Measurements from ENCODE around the gene ABTB2. TPM values are rescaled to one million over a fixed set of nuclear protein-coding genes. Genes with fewer than 3 reads are reported as not detected.

Gene ABTB2
- total RNA-seq, 1 experiment from 2014 or later, result not detected

DNA sequence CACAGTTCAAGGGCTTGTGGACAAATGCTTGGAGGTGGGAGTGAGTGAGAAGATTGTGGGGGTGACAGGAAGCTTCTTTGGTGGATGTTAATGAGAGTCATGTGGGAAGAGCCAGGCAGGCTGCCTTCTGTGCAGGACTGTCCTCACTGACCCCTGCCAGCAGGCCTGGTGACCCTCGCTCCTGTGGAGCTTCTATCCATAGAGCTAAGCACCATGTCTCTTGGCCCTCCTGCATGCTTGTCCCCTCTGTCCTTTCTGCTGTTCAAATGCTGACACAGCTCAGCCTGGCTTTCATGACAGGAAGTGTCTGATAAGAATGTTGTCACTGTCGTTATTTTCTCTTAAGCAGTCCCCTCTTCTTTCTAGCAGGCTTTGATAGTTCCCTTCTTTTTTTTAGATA is 214.8 kb downstream of the ABTB2 start:
- Histone ChIP-seq H3K4me1 (ENCODE audit: low read length) (no peaks in the 10 kb centered on the region), H3K9ac (ENCODE audit: low read length) (no peak overlapping the region), H3K27me3 (ENCODE audit: low read length) (no peaks in the 10 kb centered on the region), H3K9me2 (replicated peaks; ENCODE audit: insufficient read depth, low read length) (no peaks in the 10 kb centered on the region), H3K27ac (ENCODE audit: low read length) (no peak overlapping the region), H3K36me3 (ENCODE audit: insufficient read depth, low read length) (peaks cover 77% of the 10 kb centered on the region), H3K79me2 (ENCODE audit: low read length) (0 out of 2 replicates have a peak, but pooled peaks cover under 1% of the 10 kb centered on the region), H3K9me3 (ENCODE audit: low read length) (no peaks in the 10 kb centered on the region), H3K4me3 (ENCODE audit: low read length) (no peak overlapping the region), H3K4me2 (ENCODE audit: low read depth, low read length, poor library complexity, severe bottlenecking) (no peak overlapping the region), H2AFZ (ENCODE audit: low read length) (no peak overlapping the region), H4K20me1 (ENCODE audit: insufficient read depth, low read depth, low read length) (0 out of 2 replicates have a peak, but pooled peaks cover 10% of the 10 kb centered on the region)
- no peak for DNase-seq

- no peak overlapping the region for H3K4me3 ChIP-seq (ENCODE audit: low read length)
- H2AFZ ChIP-seq (ENCODE audit: low read length), result no peak overlapping the region
- no peaks in the 10 kb centered on the region for H3K9me3 ChIP-seq (ENCODE audit: low read length)
- no peak overlapping the region for H3K27ac ChIP-seq (ENCODE audit: low read length)
- no peak overlapping the region for H3K9ac ChIP-seq (ENCODE audit: low read length)
- no peak for DNase-seq
- 0 out of 2 replicates have a peak, but pooled peaks cover 10% of the 10 kb centered on the region for H4K20me1 ChIP-seq (ENCODE audit: insufficient read depth, low read depth, low read length)
- no peaks in the 10 kb centered on the region for H3K9me2 ChIP-seq (replicated peaks; ENCODE audit: insufficient read depth, low read length)
- H3K79me2 ChIP-seq (ENCODE audit: low read length), result peaks cover 6% of the 10 kb centered on the region; the same call in 1 of the 2 replicates
- H3K4me1 ChIP-seq (ENCODE audit: low read length), result no peaks in the 10 kb centered on the region
- H3K27me3 ChIP-seq (ENCODE audit: low read length), result no peaks in the 10 kb centered on the region
- peaks cover 67% of the 10 kb centered on the region for H3K36me3 ChIP-seq (ENCODE audit: insufficient read depth, low read length)
- H3K4me2 ChIP-seq (ENCODE audit: low read depth, low read length, poor library complexity, severe bottlenecking), result no peak overlapping the region
Measured at GRCh38 chr11:34140149-34140548, 217.7 kb downstream of the ABTB2 start.

GRCh38 chr11:34139346-34139745 is 218.5 kb downstream of the ABTB2 start:
- H3K36me3 ChIP-seq (ENCODE audit: insufficient read depth, low read length), result peaks cover 62% of the 10 kb centered on the region
- no peaks in the 10 kb centered on the region for H3K4me1 ChIP-seq (ENCODE audit: low read length)
- no peak overlapping the region for H3K4me3 ChIP-seq (ENCODE audit: low read length)
- H4K20me1 ChIP-seq (ENCODE audit: insufficient read depth, low read depth, low read length), result 0 out of 2 replicates have a peak, but pooled peaks cover 10% of the 10 kb centered on the region
- no peaks in the 10 kb centered on the region for H3K27me3 ChIP-seq (ENCODE audit: low read length)
- no peak overlapping the region for H2AFZ ChIP-seq (ENCODE audit: low read length)
- no peaks in the 10 kb centered on the region for H3K9me3 ChIP-seq (ENCODE audit: low read length)
- DNase-seq, result no peak
- H3K4me2 ChIP-seq (ENCODE audit: low read depth, low read length, poor library complexity, severe bottlenecking), result no peak overlapping the region
- H3K79me2 ChIP-seq (ENCODE audit: low read length), result peaks cover 6% of the 10 kb centered on the region; the same call in 1 of the 2 replicates
- H3K9me2 ChIP-seq (replicated peaks; ENCODE audit: insufficient read depth, low read length), result no peaks in the 10 kb centered on the region
- no peak overlapping the region for H3K9ac ChIP-seq (ENCODE audit: low read length)
- no peak overlapping the region for H3K27ac ChIP-seq (ENCODE audit: low read length)

- Histone ChIP-seq H2AFZ (ENCODE audit: low read length) (no peak overlapping the region), H4K20me1 (ENCODE audit: insufficient read depth, low read depth, low read length) (0 out of 2 replicates have a peak, but pooled peaks cover 10% of the 10 kb centered on the region), H3K4me3 (ENCODE audit: low read length) (no peak overlapping the region), H3K9me2 (replicated peaks; ENCODE audit: insufficient read depth, low read length) (no peaks in the 10 kb centered on the region), H3K4me1 (ENCODE audit: low read length) (peaks cover 6% of the 10 kb centered on the region), H3K27me3 (ENCODE audit: low read length) (no peaks in the 10 kb centered on the region), H3K9ac (ENCODE audit: low read length) (no peak overlapping the region), H3K27ac (ENCODE audit: low read length) (no peak overlapping the region), H3K9me3 (ENCODE audit: low read length) (no peaks in the 10 kb centered on the region), H3K79me2 (ENCODE audit: low read length) (peaks cover 6% of the 10 kb centered on the region; the same call in 1 of the 2 replicates), H3K4me2 (ENCODE audit: low read depth, low read length, poor library complexity, severe bottlenecking) (no peak overlapping the region), H3K36me3 (ENCODE audit: insufficient read depth, low read length) (peaks cover 49% of the 10 kb centered on the region)
- DNase-seq, result no peak
Measured at GRCh38 chr11:34136420-34136819, 221.4 kb downstream of the ABTB2 start.

GRCh38 chr11:34135439-34135838 is 222.4 kb downstream of the ABTB2 start:
- H3K27me3 ChIP-seq (ENCODE audit: low read length), result no peaks in the 10 kb centered on the region

DNA sequence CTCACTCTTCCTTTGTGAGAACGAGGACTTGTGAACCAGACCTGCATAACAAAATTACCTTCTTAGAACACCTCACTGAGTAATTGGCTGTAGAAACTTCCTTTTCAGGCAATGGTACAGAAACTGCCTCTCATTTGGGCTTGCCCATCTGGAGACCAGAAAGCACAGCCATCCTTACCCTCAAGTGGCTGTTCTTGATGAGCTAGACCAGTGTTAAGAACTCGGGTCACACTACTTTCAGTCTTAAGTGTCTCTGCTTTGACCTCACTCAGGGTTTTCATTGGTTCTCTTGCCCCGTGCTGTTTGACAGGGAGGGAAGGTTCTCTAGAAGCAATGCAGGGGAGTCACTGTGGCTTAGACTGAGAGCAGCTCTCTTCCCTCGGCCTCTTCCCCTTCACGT is 223.0 kb downstream of the ABTB2 start:
- H3K4me3 ChIP-seq (ENCODE audit: low read length), result no peak overlapping the region
- H3K4me1 ChIP-seq (ENCODE audit: low read length), result peaks cover 10% of the 10 kb centered on the region
- H3K4me2 ChIP-seq (ENCODE audit: low read depth, low read length, poor library complexity, severe bottlenecking), result no peak overlapping the region
- H2AFZ ChIP-seq (ENCODE audit: low read length), result no peak overlapping the region
- H3K27me3 ChIP-seq (ENCODE audit: low read length), result no peaks in the 10 kb centered on the region
- peaks cover 12% of the 10 kb centered on the region; the same call in 1 of the 2 replicates for H3K79me2 ChIP-seq (ENCODE audit: low read length)
- no peaks in the 10 kb centered on the region for H3K9me2 ChIP-seq (replicated peaks; ENCODE audit: insufficient read depth, low read length)
- H3K27ac ChIP-seq (ENCODE audit: low read length), result no peak overlapping the region
- no peak for DNase-seq
- H3K9me3 ChIP-seq (ENCODE audit: low read length), result no peaks in the 10 kb centered on the region
- 0 out of 2 replicates have a peak, but pooled peaks cover 6% of the 10 kb centered on the region for H4K20me1 ChIP-seq (ENCODE audit: insufficient read depth, low read depth, low read length)
- no peak overlapping the region for H3K9ac ChIP-seq (ENCODE audit: low read length)
- H3K36me3 ChIP-seq (ENCODE audit: insufficient read depth, low read length), result peaks cover 52% of the 10 kb centered on the region

More at GRCh38 chr11:34135439-34135838, 222.4 kb downstream of the ABTB2 start:
- H3K27ac ChIP-seq (ENCODE audit: low read length), result no peak overlapping the region
- no peak for DNase-seq
- H3K36me3 ChIP-seq (ENCODE audit: insufficient read depth, low read length), result peaks cover 49% of the 10 kb centered on the region
- no peaks in the 10 kb centered on the region for H3K9me2 ChIP-seq (replicated peaks; ENCODE audit: insufficient read depth, low read length)
- H2AFZ ChIP-seq (ENCODE audit: low read length), result no peak overlapping the region
- 0 out of 2 replicates have a peak, but pooled peaks cover 9% of the 10 kb centered on the region for H4K20me1 ChIP-seq (ENCODE audit: insufficient read depth, low read depth, low read length)
- H3K79me2 ChIP-seq (ENCODE audit: low read length), result peaks cover 12% of the 10 kb centered on the region; the same call in 1 of the 2 replicates
- no peak overlapping the region for H3K4me3 ChIP-seq (ENCODE audit: low read length)
- H3K4me2 ChIP-seq (ENCODE audit: low read depth, low read length, poor library complexity, severe bottlenecking), result no peak overlapping the region
- no peak overlapping the region for H3K9ac ChIP-seq (ENCODE audit: low read length)
- H3K4me1 ChIP-seq (ENCODE audit: low read length), result peaks cover 10% of the 10 kb centered on the region
- no peaks in the 10 kb centered on the region for H3K9me3 ChIP-seq (ENCODE audit: low read length)

- Histone ChIP-seq H3K9ac (ENCODE audit: low read length) (no peak overlapping the region), H3K36me3 (ENCODE audit: insufficient read depth, low read length) (peaks cover 61% of the 10 kb centered on the region), H3K27ac (ENCODE audit: low read length) (no peak overlapping the region), H3K27me3 (ENCODE audit: low read length) (no peaks in the 10 kb centered on the region), H3K4me3 (ENCODE audit: low read length) (no peak overlapping the region), H3K9me3 (ENCODE audit: low read length) (no peaks in the 10 kb centered on the region), H3K79me2 (ENCODE audit: low read length) (peaks cover 16% of the 10 kb centered on the region), H3K4me2 (ENCODE audit: low read depth, low read length, poor library complexity, severe bottlenecking) (no peak overlapping the region), H2AFZ (ENCODE audit: low read length) (no peak overlapping the region), H3K4me1 (ENCODE audit: low read length) (peaks cover 10% of the 10 kb centered on the region), H4K20me1 (ENCODE audit: insufficient read depth, low read depth, low read length) (no peaks in the 10 kb centered on the region), H3K9me2 (replicated peaks; ENCODE audit: insufficient read depth, low read length) (no peaks in the 10 kb centered on the region)
- no peak for DNase-seq
Measured at GRCh38 chr11:34132261-34132965, 225.4 kb downstream of the ABTB2 start.

DNA sequence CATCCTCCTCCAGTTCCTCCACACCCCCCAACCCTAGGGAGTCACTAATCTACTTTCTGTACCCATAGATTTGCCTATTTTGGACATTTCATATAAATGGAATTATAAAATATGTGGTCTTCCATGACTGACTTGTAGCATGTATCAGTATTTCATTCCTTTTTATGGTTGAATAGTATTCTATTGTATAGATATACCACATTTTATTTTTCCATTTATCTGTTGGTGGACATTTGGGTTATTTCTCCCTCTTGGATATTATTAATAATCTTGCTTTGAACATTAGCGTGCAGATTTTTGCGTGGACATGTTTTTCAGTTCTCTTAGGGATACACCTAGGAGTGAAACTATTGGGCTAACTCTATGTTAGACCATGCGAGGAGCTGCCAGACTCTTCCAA is 229.0 kb downstream of the ABTB2 start:
- no peak overlapping the region for H3K4me2 ChIP-seq (ENCODE audit: low read depth, low read length, poor library complexity, severe bottlenecking)
- no peaks in the 10 kb centered on the region for H3K27me3 ChIP-seq (ENCODE audit: low read length)
- peaks cover 10% of the 10 kb centered on the region for H3K4me1 ChIP-seq (ENCODE audit: low read length)
- H3K9ac ChIP-seq (ENCODE audit: low read length), result no peak overlapping the region
- no peak overlapping the region for H3K27ac ChIP-seq (ENCODE audit: low read length)
- no peaks in the 10 kb centered on the region for H4K20me1 ChIP-seq (ENCODE audit: insufficient read depth, low read depth, low read length)
- H2AFZ ChIP-seq (ENCODE audit: low read length), result no peak overlapping the region
- peaks cover 38% of the 10 kb centered on the region for H3K79me2 ChIP-seq (ENCODE audit: low read length)
- peaks cover 82% of the 10 kb centered on the region for H3K36me3 ChIP-seq (ENCODE audit: insufficient read depth, low read length)
- no peak overlapping the region for H3K4me3 ChIP-seq (ENCODE audit: low read length)
- no peak for DNase-seq
- no peaks in the 10 kb centered on the region for H3K9me3 ChIP-seq (ENCODE audit: low read length)
- no peaks in the 10 kb centered on the region for H3K9me2 ChIP-seq (replicated peaks; ENCODE audit: insufficient read depth, low read length)
